ENCODE data around the gene IGFL4. TPM values are rescaled to one million over a fixed set of nuclear protein-coding genes. Genes with fewer than 3 reads are reported as not detected.

IGFL4 gene
- total and polyA plus RNA-seq, 2 of the 13 experiments (the other 11 are each of a cell fraction or from before 2014, with no cell fraction given), result 1.2 to 1.4 TPM

- TF ChIP-seq PAXIP1 (CRISPR knock-in tag; conservative IDR thresholded peaks at IDR 0.05), result no peak; the same call in 1 of the 2 replicates
- TF ChIP-seq HIC2 (CRISPR knock-in tag; IDR thresholded peaks at IDR 0.05; ENCODE audit: low read depth), result no peak
- no peak for TF ChIP-seq ZNF740 (CRISPR knock-in tag; IDR thresholded peaks at IDR 0.05)
- TF ChIP-seq ZNF546 (CRISPR knock-in tag; conservative IDR thresholded peaks at IDR 0.05), result no peak
- TF ChIP-seq TEAD2 (CRISPR knock-in tag; IDR thresholded peaks at IDR 0.05), result no peak
- no peak for TF ChIP-seq FOXA1 (IDR thresholded peaks at IDR 0.05)
- TF ChIP-seq FOXA1 (CRISPR knock-in tag; IDR thresholded peaks at IDR 0.05), result peak; percentile 61; the same call in 1 of the 2 replicates
- no peak for TF ChIP-seq STAT5B (CRISPR knock-in tag; IDR thresholded peaks at IDR 0.05)
- no peak for TF ChIP-seq REPIN1 (CRISPR knock-in tag; IDR thresholded peaks at IDR 0.05; ENCODE audit: borderline replicate concordance, low read depth)
- no peak for TF ChIP-seq ZNF788 (CRISPR knock-in tag; IDR thresholded peaks at IDR 0.05; ENCODE audit: borderline replicate concordance)
- no peak for TF ChIP-seq ZNF619 (CRISPR knock-in tag; IDR thresholded peaks at IDR 0.05)
- no peak for TF ChIP-seq MXD3 (CRISPR knock-in tag; IDR thresholded peaks at IDR 0.05)
- peak; percentile 47; the same call in 1 of the 2 replicates for TF ChIP-seq ATF3 (CRISPR knock-in tag; IDR thresholded peaks at IDR 0.05)
- peak; percentile 64; the same call in 1 of the 2 replicates for TF ChIP-seq NCOA2 (CRISPR knock-in tag; IDR thresholded peaks at IDR 0.05)
- no peak for TF ChIP-seq AKAP8 (CRISPR knock-in tag; IDR thresholded peaks at IDR 0.05)
- TF ChIP-seq CHD4 (IDR thresholded peaks at IDR 0.05; ENCODE audit: borderline replicate concordance, low read length), result 0 out of 2 replicates have a peak, but pooled peaks have one; percentile 47
- no peak for TF ChIP-seq ETS1 (CRISPR knock-in tag; IDR thresholded peaks at IDR 0.05)
- TF ChIP-seq PCBP2 (optimal IDR thresholded peaks at IDR 0.05; ENCODE audit: low read depth, low read length, poor library complexity, severe bottlenecking), result no peak
- TF ChIP-seq ZBTB8A (CRISPR knock-in tag; IDR thresholded peaks at IDR 0.05; ENCODE audit: borderline replicate concordance, low read depth), result no peak
- TF ChIP-seq SOX6 (IDR thresholded peaks at IDR 0.05), result no peak
- peak; percentile 20; the same call in 1 of the 2 replicates for TF ChIP-seq SOX6 (CRISPR knock-in tag; IDR thresholded peaks at IDR 0.05)
- TF ChIP-seq ATAD3A (CRISPR knock-in tag; IDR thresholded peaks at IDR 0.05), result no peak
- no peak for TF ChIP-seq ZNF761 (CRISPR knock-in tag; conservative IDR thresholded peaks at IDR 0.05)
Measured at GRCh38 chr19:46068345-46069258, 27.8 kb upstream of the IGFL4 start (continued).
